Heart right ventricle (tissue), 16 donors: Measurements from ENCODE around the gene TBCA. TPM values are rescaled to one million over a fixed set of nuclear protein-coding genes. Genes with fewer than 3 reads are reported as not detected.

Source experiments
- ATAC-seq, 8 donors: fragments of 200-7000 bp; cut with Tn5 transposase; one replicate each; pipeline ENCODE4 v1.9.1; 2020; ENCODE audit warnings: mild to moderate bottlenecking in 8 of 8, moderate library complexity in 8 of 8, moderate number of reproducible peaks in 1 of 8
- DNase-seq, 2 donors: peaks; one replicate each; pipeline ENCODE4 v3.0.0-alpha.2; 2020
- H3K27ac ChIP-seq, 10 donors: fragments of 200-600 bp; sonication (generic) in 2 of 10; one replicate each; pipeline versions ENCODE4 v1.5.0 to v1.8.0; 2020 to 2022; ENCODE audit warnings: mild to moderate bottlenecking in 3 of 10
- H3K27me3 ChIP-seq, 7 donors: fragments of 200-600 bp; one replicate each; pipeline ENCODE4 v1.8.0; 2021 to 2022; ENCODE audit warnings: mild to moderate bottlenecking in 2 of 7
- H3K36me3 ChIP-seq, 9 donors: fragments of 200-600 bp; sonication (generic) in 1 of 9; one replicate each; pipeline versions ENCODE4 v1.5.0 to v1.8.0; 2020 to 2022; ENCODE audit warnings: mild to moderate bottlenecking in 2 of 9
- H3K4me1 ChIP-seq, 9 donors: fragments of 200-600 bp; sonication (generic) in 1 of 9; one replicate each; pipeline versions ENCODE4 v1.5.0 to v1.8.0; 2020 to 2022; ENCODE audit warnings: mild to moderate bottlenecking in 4 of 9
- H3K4me3 ChIP-seq, 10 donors: fragments of 200-600 bp; sonication (generic) in 2 of 10; one replicate each; pipeline versions ENCODE4 v1.5.0 to v1.8.0; 2020 to 2022; ENCODE audit warnings: mild to moderate bottlenecking in 7 of 10, moderate library complexity in 2 of 10
- H3K9me3 ChIP-seq, 11 donors: fragments of 200-600 bp in 10 of 11; sonication (generic) in 2 of 11; one replicate each; pipeline versions ENCODE4 v1.5.0 to v1.8.0; 2013 to 2022; ENCODE audit warnings: mild to moderate bottlenecking in 2 of 11, control low read depth in 1 of 11, moderate library complexity in 1 of 11
- CTCF ChIP-seq, 9 donors: fragments of 200-600 bp; sonication (generic) in 2 of 9; IDR thresholded peaks; one replicate each; pipeline versions ENCODE4 v1.5.0 to v1.8.0; 2021 to 2022; ENCODE audit warnings: antibody characterized with exemption in 9 of 9, mild to moderate bottlenecking in 5 of 9, moderate library complexity in 1 of 9
- WGBS, 2 donors: extraction: QIAGEN DNeasy Blood & Tissue Kit; methylation state at CpG; one replicate each; pipeline ENCODE4 v1.1.7; 2013; ENCODE audit warnings: inconsistent platforms in 1 of 2; 5-methylcytosine and 5-hydroxymethylcytosine counted together
- intact Hi-C, 10 donors: fragments of 100-400 bp; cut with DNase I; formaldehyde crosslinking; loops; one replicate each; pipeline versions ENCODE4 v1.11.1 to v1.14.2; 2022
- polyA plus RNA-seq, 2 donors: library from polyadenylated mRNA; stranded (reverse); fragments of 200-250 nt; gene quantifications; one replicate each; pipeline ENCODE4 v1.2.3, GENCODE V29; 2013
- total RNA-seq, 10 donors: library from RNA; stranded (reverse); fragmentation: NEBNext Ultra II Directional in 3 of 10; extraction: Animal tissue kit (Norgen Biotek cat#: 25700) in 3 of 10; gene quantifications; one replicate each; pipeline versions ENCODE4 v1.2.1 to v1.2.4, GENCODE V29; 2021 to 2023
- donor health status: Arrhythmogenic right ventricular cardiomyopathy.
- donor health status: ischemic (EF 13 %, LVEDD 7.1; RV severe dilation, severe dysfunction).
- donor health status: healthy with polysubstance abuse.
- donor health status: DM: no; HTN: yes; CAD: no.
- donor health status: DM: no; HTN: no; CAD: no.
- donor health status: ischemic (EF 25% LVEDD 6.9; RV normal size, moderate dysfunction).
- donor health status: ischemic (EF 25% LVEDD 5.7; RV mildly dilated, moderate dysfunction).
- donor health status: healthy.
- donor health status: DM: yes; HTN: yes; CAD: no.
- donor health status: Ischemic cardiomyopathy.
- donor health status: ischemic (EF 35%, LVEDD 5.7; RV mildly dilated, moderate dysfunction).
- donor health status: nonischemic (EF 11% LVEDD 7.7; RV severe dilation, severe dysfunction).
- donor health status: DM: yes; HTN: yes; CAD: no.
- donor health status: PGD.
- donor health status: ischemic (EF 29% LVEDD 5.4; RV normal size, mild dysfunction).
- donor health status: nonischemic (EF 23%, LVEDD 6.1; RV moderate dilation, normal function).

The TBCA gene
- total and polyA plus RNA-seq, 12 donors = 66.6 to 171 (median 147) TPM

- Histone ChIP-seq H3K36me3 (no peaks in the 10 kb centered on the region), H3K27ac (no peak overlapping the region), H3K9me3 (no peaks in the 10 kb centered on the region), H3K4me3 (no peak overlapping the region), H3K4me1 (peaks cover 2 to 58% (median 27%) of the 10 kb centered on the region in 9 donors), H3K27me3 (no peaks in the 10 kb centered on the region)
- intact Hi-C loops = no loop called here
- TF ChIP-seq CTCF (IDR thresholded peaks at IDR 0.05) = no peak
- ATAC-seq = no peak
- WGBS, 2 donors = 92% methylated on average over 3 of the region's 3 CpGs
- DNase-seq = no peak
Observed at GRCh38 chr5:77741608-77742007, 34.5 kb downstream of the TBCA start.

- Histone ChIP-seq H3K4me1 (peaks cover 0 to 19% (median 12%) of the 10 kb centered on the region in 9 donors), H3K9me3 (peaks cover 0 to 15% (median 0%) of the 10 kb centered on the region in 11 donors), H3K36me3 (peaks cover 0 to 6% (median 0%) of the 10 kb centered on the region in 9 donors), H3K27ac (no peak overlapping the region), H3K4me3 (no peak overlapping the region), H3K27me3 (no peaks in the 10 kb centered on the region)
- ATAC-seq = no peak
- TF ChIP-seq CTCF (IDR thresholded peaks at IDR 0.05) = no peak
- 95 to 99% methylated on average over 2 of the region's 2 CpGs for WGBS, 2 donors
- intact Hi-C loops = no loop called here
- no peak for DNase-seq
Observed at GRCh38 chr5:77734885-77735284, 41.3 kb downstream of the TBCA start.

GRCh38 chr5:77733130-77733529, 43.0 kb downstream of the TBCA start:
- peaks cover 0 to 17% (median 11%) of the 10 kb centered on the region in 9 donors for H3K4me1 ChIP-seq
- DNase-seq = no peak
- peaks cover 0 to 6% (median 0%) of the 10 kb centered on the region in 9 donors for H3K36me3 ChIP-seq
- no peaks in the 10 kb centered on the region for H3K27me3 ChIP-seq
- WGBS, 2 donors = 73% methylated on average over 3 of the region's 3 CpGs
- ATAC-seq = peak in 1 of 8 donors; percentile 37
- H3K9me3 ChIP-seq = peaks cover 0 to 15% (median 0%) of the 10 kb centered on the region in 11 donors
- H3K27ac ChIP-seq = no peak overlapping the region
- TF ChIP-seq CTCF (IDR thresholded peaks at IDR 0.05) = no peak
- H3K4me3 ChIP-seq = no peak overlapping the region
- intact Hi-C loops = no loop called here

- no peak for ATAC-seq
- WGBS, 2 donors = 61 to 82% methylated on average over 3 of the region's 3 CpGs
- Histone ChIP-seq H3K4me1 (peaks cover 0 to 17% (median 0%) of the 10 kb centered on the region in 9 donors), H3K27me3 (no peaks in the 10 kb centered on the region), H3K4me3 (no peak overlapping the region), H3K27ac (no peak overlapping the region), H3K36me3 (no peaks in the 10 kb centered on the region), H3K9me3 (no peaks in the 10 kb centered on the region)
- no peak for TF ChIP-seq CTCF (IDR thresholded peaks at IDR 0.05)
- DNase-seq = no peak
- intact Hi-C loops = no loop called here
Observed at GRCh38 chr5:77727190-77727589, 48.9 kb downstream of the TBCA start.
